ENCODE data around the gene ADAP1.

ADAP1 gene

DNA sequence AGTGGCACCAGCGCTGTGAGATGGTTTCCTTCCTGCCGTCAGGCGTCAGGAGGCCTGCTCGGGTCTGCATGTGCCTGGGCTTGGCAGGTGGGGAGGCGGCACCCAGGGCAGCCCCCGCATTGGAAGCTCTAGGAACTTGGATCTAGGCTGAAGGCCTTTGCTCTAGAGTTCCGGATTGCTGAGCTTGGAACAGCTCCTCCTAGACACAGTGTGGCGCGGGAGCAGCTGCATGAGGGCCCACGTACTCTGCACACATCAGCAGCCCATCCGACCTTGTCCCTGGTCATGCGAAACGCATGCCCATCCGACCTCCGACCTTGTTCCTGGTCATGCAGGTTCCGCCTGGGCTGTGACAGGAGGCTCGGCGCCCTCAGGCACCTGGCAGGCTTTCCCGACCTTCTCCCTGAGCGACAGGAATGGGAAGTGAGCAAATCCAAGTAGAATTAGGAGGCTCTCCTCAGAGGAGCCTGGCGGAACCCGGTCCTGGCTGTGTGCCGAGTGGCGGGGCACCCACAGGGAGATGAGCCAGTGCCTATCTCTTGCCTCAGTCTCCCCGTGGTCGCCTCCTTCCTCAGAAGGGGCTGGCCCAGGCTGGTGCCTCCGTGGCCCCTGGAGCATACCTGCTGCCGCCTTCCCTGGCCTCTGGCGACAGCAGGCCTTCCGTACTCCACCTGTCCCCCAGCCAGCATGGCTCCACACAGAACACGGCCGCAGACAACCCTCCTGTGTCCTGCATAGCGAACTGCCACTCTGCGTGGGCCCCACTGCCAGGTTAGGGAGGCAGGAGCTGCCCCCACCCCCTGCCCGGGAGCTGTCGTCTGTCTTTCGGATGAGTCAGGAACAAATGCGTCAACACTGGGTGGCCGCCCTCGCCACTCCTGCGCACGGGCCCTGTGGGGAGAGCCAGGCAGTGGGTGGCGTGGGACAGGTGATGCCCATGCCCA lies 66.1 kb downstream of the ADAP1 start:
- no peak for DNase-seq (ENCODE audit: low spot score)
- TF ChIP-seq, protein P1, sequence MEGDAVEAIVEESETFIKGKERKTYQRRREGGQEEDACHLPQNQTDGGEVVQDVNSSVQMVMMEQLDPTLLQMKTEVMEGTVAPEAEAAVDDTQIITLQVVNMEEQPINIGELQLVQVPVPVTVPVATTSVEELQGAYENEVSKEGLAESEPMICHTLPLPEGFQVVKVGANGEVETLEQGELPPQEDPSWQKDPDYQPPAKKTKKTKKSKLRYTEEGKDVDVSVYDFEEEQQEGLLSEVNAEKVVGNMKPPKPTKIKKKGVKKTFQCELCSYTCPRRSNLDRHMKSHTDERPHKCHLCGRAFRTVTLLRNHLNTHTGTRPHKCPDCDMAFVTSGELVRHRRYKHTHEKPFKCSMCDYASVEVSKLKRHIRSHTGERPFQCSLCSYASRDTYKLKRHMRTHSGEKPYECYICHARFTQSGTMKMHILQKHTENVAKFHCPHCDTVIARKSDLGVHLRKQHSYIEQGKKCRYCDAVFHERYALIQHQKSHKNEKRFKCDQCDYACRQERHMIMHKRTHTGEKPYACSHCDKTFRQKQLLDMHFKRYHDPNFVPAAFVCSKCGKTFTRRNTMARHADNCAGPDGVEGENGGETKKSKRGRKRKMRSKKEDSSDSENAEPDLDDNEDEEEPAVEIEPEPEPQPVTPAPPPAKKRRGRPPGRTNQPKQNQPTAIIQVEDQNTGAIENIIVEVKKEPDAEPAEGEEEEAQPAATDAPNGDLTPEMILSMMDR (IDR thresholded peaks at IDR 0.05; ENCODE audit: extremely low read depth, missing control alignments) = no peak

DNA sequence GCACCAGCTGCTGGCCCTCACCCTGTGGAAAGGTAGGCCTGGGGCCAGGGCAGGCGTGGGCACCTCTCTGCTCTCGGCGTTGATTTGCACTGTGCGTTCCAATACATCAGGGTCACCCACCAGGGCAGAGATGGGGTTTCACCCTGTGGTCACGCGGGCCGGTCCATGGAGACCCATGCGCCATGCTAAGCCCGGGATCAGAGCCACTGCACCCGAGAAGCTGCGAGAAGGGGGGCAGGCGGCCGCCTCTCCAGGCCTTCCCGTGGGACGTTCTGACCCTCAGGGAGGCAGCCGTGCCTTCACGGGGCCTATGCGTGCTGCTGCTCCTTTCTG lies 67.0 kb downstream of the ADAP1 start:
- no peak for DNase-seq (ENCODE audit: low spot score)
- TF ChIP-seq, protein P1 (IDR thresholded peaks at IDR 0.05; ENCODE audit: extremely low read depth, missing control alignments) = no peak

DNA sequence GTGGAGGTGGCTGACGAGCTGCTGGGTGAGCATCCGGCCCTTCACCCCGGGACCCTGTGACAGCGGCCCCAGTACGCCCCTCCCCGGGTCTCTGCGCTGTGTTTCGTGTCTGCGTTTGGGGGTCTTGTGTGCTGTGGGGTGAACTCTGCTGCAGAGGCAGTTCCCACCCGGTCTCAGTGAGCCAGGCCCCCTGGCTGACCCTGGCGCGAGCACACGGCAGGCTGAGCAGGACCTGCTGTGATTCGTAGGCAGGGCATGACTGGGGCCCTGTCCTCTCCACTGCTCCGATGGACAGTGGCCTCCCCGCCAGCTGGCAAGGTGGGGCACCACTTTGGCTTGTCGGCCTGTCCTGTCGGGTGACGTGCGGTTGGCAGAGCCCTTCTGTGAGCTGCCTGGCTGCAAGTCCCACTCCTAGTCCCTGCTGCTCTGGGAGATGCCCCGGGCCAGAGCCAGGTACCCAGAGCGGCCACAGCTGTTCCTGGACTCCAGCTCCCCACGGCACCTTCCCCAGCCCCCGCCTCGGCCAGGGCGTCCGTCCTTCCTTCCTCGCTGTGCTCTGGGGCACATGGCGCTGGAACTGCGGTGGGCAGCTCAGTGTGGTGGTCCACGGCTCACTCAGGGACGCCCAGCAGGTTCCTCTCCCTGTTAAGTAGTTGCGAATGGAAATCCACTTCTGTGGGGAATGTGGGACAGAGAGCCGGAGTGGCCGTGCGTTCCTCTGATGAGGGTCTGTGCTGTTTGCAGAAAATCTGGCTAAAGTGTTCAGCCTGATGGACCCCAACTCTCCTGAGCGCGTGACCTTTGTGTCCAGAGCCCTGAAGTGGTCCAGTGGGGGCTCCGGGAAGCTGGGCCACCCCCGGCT lies 67.6 kb downstream of the ADAP1 start:
- TF ChIP-seq, protein P1 (IDR thresholded peaks at IDR 0.05; ENCODE audit: extremely low read depth, missing control alignments) = no peak
- no peak for DNase-seq (ENCODE audit: low spot score)

DNA sequence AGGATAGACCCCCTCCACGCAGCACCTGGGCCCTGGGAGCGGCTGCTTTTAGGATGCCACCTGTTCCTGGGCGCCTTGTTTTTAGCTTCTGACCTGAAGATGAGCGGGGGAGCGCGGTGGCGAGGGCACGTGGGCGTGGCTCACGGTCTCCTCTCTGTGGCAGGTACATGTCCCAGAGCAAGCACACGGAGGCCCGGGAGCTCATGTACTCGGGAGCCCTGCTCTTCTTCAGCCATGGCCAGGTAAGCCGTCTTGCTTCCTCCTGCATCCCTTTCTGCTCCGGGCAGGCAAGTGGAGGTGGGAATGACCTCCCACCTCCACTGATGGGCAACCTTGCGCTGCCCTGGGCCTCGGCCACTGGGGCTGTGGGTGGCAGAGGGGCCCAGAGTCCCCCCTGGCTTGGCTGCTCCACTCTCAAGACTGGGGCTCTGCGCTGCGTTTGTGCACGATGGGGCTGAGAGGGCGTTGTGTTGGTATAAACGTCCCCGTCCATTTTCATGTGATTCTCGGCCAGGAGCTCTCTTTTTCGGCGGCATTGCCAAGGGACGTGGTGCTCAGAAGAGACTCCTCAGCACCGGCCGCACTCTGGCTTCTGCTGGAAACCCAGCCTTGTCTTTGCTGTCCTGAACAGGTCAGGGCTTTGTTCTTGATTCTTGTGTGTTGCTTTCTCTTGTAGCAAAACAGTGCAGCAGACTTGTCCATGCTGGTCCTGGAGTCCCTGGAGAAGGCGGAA lies 68.4 kb downstream of the ADAP1 start:
- TF ChIP-seq, protein P1 (IDR thresholded peaks at IDR 0.05; ENCODE audit: extremely low read depth, missing control alignments) = no peak

DNA sequence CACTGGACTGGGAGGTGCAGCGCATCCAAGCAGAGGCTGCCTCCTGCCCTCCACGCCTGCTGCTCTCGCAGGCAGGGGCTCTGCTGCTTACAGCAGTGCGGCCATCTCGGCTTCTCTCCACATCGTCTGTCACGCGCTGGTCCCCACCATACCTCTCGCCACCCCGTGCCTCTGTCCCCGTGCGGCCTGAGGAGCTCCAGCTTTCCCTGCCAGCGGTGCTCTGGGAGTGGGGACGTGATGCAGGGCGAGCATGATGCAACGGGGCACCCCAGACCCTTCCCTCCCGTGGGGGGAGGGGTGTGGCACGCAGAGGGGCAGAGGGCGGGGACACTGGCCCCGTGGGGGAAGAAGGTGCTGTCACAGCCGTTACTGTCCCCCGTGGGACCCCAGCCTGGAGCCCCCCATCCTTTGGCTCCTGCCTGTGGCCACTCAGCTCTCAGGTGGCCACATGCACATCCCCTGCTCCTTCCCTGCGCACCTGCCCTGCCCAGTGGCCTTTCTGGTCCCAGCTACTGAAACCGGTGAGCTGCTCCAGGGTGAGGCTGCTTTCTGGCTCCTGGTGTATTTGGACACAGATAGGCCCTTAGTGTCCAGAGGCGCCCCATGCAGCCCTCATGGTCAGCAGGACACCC lies 69.1 kb downstream of the ADAP1 start:
- DNase-seq (ENCODE audit: low spot score) = no peak
- TF ChIP-seq, protein P1 (IDR thresholded peaks at IDR 0.05; ENCODE audit: extremely low read depth, missing control alignments) = no peak

More for the DNA sequence above, 68.4 kb downstream of the ADAP1 start:
- DNase-seq (ENCODE audit: low spot score) = no peak

DNA sequence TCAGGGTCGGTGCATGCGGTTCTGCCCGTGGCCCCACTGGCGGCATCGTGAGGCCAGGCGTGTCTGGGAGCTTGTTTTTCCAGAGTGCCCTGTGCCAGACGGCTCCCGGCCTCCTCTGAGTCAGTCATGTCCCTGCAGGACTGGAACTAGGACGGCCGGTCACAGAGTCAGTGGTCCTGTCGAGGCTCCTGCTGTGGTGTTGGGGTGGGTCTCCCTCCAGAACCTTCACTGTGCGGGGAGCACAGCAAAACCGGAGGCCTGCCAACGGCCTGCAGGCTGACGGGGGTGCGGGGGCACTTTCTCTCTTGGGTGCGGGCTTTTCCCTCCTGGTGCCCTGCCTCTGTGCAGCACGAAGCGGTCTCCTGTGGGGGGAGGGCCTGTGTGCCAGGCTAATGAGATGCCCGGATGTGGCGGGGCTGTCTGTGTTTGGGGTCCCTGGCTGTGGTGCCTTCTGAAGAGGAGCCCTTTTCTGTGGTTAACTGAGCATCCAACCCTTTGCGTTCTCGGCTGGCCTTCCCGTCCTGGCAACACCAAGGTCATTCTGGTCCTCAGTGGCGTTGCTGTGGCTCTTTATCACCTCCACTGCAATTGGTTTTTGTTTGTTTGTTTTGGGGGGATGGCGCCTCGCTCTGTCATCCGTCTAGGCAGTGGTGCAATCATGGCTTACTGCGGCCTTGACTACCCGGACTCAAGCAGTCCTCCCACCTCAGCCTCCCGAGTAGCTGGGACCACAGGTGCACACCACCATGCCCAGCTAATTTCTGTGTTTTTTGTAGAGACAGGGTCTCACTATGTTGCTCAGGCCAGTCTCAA lies 70.1 kb downstream of the ADAP1 start:
- TF ChIP-seq, protein P1 (IDR thresholded peaks at IDR 0.05; ENCODE audit: extremely low read depth, missing control alignments) = no peak

More for the DNA sequence above, 70.1 kb downstream of the ADAP1 start:
- DNase-seq (ENCODE audit: low spot score) = no peak
